Measurements from ENCODE around the gene ZYG11B.
"Not testable (repeated sequence)": the region's sequence is repeated elsewhere in the genome, so short reads cannot be mapped to it uniquely, and the experiment has no call there.

DNA sequence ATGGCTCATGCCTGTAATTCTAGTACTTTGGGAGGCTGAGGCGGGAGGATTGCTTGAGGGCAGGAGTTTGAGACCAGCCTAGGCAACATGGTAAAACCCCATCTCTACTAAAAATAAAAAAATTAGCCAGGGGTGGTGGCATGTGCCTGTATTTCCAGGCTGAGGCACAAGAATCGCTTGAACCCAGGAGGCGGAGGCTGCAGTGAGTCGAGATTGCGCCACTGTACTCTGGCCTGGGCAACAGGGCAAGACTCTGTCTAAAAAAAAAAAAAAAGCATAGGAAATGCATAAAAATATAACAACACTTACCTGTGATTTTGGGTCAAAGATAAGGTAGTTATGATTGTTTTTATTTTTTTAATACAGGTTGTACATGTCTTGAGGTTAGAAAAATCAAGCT, 94.6 kb downstream of the ZYG11B start:
- not testable (repeated sequence) for TF ChIP-seq CTCF (conservative IDR thresholded peaks at IDR 0.05); ZFX (IDR thresholded peaks at IDR 0.05)

Measured in C4-2B (cell line).